ENCODE data around the gene EVI5. TPM values are rescaled to one million over a fixed set of nuclear protein-coding genes. Genes with fewer than 3 reads are reported as not detected.

EVI5 gene
- total RNA-seq, 1 experiment from 2014 or later: 23.2 TPM

DNA sequence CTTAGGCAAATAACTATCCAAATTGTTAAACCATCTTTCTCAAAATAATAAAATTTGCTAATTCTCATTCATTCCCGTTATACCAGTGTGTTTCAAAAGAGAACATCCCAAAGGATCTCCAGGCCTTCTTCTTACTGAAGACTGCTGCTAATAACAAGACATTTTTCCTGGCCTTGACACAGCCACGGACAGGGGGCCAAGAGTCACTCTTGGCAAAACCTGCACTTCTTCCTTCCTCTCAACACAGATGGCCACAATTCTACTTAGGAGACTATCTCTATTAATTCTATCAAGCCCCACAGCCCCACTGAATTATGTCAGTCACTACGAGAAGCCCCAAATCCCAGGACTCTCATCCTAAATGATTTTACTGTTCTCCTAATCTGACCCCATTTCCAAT lies 86.0 kb downstream of the EVI5 start:
- Mint-ChIP-seq H3K4me3 (ENCODE audit: unreplicated experiment) (no peak overlapping the region), H3K9me3 (ENCODE audit: unreplicated experiment) (no peaks in the 10 kb centered on the region), H3K27ac (ENCODE audit: low read depth, unreplicated experiment) (no peak overlapping the region), H3K36me3 (ENCODE audit: insufficient read depth, unreplicated experiment) (peaks cover 8% of the 10 kb centered on the region), H3K4me1 (ENCODE audit: insufficient read depth, unreplicated experiment) (no peaks in the 10 kb centered on the region), H3K27me3 (ENCODE audit: insufficient read depth, unreplicated experiment) (no peaks in the 10 kb centered on the region)
- TF ChIP-seq, protein P1, sequence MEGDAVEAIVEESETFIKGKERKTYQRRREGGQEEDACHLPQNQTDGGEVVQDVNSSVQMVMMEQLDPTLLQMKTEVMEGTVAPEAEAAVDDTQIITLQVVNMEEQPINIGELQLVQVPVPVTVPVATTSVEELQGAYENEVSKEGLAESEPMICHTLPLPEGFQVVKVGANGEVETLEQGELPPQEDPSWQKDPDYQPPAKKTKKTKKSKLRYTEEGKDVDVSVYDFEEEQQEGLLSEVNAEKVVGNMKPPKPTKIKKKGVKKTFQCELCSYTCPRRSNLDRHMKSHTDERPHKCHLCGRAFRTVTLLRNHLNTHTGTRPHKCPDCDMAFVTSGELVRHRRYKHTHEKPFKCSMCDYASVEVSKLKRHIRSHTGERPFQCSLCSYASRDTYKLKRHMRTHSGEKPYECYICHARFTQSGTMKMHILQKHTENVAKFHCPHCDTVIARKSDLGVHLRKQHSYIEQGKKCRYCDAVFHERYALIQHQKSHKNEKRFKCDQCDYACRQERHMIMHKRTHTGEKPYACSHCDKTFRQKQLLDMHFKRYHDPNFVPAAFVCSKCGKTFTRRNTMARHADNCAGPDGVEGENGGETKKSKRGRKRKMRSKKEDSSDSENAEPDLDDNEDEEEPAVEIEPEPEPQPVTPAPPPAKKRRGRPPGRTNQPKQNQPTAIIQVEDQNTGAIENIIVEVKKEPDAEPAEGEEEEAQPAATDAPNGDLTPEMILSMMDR (IDR thresholded peaks at IDR 0.05; ENCODE audit: unreplicated experiment): no peak
- intact Hi-C loops (cut with micrococcal nuclease): no loop called here
- CTCF ChIA-PET: no interaction called here
- POLR2A ChIA-PET: interaction anchor here (1.2 kb wide), 1 partner anchor 9 kb away, joined by 4 read pairs; no protein-coding TSS in a partner anchor
- no peak for DNase-seq (ENCODE audit: unreplicated experiment)
- no TSS peak for BruUV-seq (replicated peaks)

DNA sequence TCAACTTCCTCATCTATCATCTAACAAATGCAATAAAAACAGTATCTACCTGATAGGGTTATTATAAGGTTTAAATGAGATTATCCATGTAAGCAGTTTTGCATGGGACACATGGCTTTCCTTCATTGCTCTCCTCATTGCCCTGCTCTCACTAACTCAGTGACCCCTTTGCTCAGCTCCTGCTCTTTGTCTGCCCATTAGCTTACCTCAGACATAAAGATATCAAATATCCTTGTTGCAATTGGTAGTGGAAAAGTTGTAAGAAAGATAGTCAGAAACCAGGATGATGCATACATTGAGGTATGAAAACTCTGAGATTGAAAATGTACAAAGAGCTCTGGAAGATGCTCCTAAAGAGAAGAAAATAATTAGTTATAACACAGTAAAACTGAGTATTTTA lies 89.8 kb downstream of the EVI5 start:
- POLR2A ChIA-PET: interaction anchor here (0.6 kb wide), 1 partner anchor 139 kb away, joined by 3 read pairs; no protein-coding TSS in a partner anchor
- H3K4me3 Mint-ChIP-seq (ENCODE audit: unreplicated experiment): no peak overlapping the region

DNA sequence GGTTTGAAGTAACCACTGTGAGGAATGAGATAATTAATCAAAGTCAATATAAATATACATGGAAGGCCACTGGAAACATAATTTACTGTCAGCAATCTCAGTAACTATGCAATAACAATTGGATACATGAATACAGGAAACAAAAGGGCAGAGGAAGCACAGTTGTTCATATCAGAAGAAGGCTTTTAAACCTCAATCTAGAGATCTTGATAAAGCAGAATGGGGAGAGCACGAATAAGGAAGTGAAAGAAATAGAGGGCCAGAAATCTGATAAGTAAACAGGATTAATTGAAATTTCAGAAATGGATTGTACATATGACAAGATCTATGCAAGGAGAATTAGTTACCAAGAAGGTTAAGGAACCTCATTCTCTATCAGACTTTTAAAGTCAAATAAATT lies 93.0 kb downstream of the EVI5 start:
- intact Hi-C loops (cut with micrococcal nuclease): no loop called here
- Mint-ChIP-seq H3K27me3 (ENCODE audit: insufficient read depth, unreplicated experiment) (no peaks in the 10 kb centered on the region), H3K4me3 (ENCODE audit: unreplicated experiment) (no peak overlapping the region), H3K36me3 (ENCODE audit: insufficient read depth, unreplicated experiment) (peaks cover 22% of the 10 kb centered on the region), H3K9me3 (ENCODE audit: unreplicated experiment) (no peaks in the 10 kb centered on the region), H3K4me1 (ENCODE audit: insufficient read depth, unreplicated experiment) (no peaks in the 10 kb centered on the region), H3K27ac (ENCODE audit: low read depth, unreplicated experiment) (no peak overlapping the region)
- no TSS peak for BruUV-seq (replicated peaks)
- ChIA-PET POLR2A (interaction anchor here (0.6 kb wide), 1 partner anchor 1049 kb away, joined by 3 read pairs; no protein-coding TSS in a partner anchor), CTCF (interaction anchor here (0.6 kb wide), 1 partner anchor 446 kb away, joined by 3 read pairs; no protein-coding TSS in a partner anchor)
- TF ChIP-seq, protein P1 (IDR thresholded peaks at IDR 0.05; ENCODE audit: unreplicated experiment): no peak
- DNase-seq (ENCODE audit: unreplicated experiment): no peak

More for the DNA sequence above, 89.8 kb downstream of the EVI5 start:
- H3K4me1 Mint-ChIP-seq (ENCODE audit: insufficient read depth, unreplicated experiment): no peaks in the 10 kb centered on the region
- BruUV-seq (replicated peaks): no TSS peak
- intact Hi-C loops (cut with micrococcal nuclease): no loop called here
- H3K27me3 Mint-ChIP-seq (ENCODE audit: insufficient read depth, unreplicated experiment): no peaks in the 10 kb centered on the region
- no peak for DNase-seq (ENCODE audit: unreplicated experiment)
- H3K36me3 Mint-ChIP-seq (ENCODE audit: insufficient read depth, unreplicated experiment): peaks cover 12% of the 10 kb centered on the region
- H3K27ac Mint-ChIP-seq (ENCODE audit: low read depth, unreplicated experiment): no peak overlapping the region
- CTCF ChIA-PET: no interaction called here
- H3K9me3 Mint-ChIP-seq (ENCODE audit: unreplicated experiment): no peaks in the 10 kb centered on the region
- TF ChIP-seq, protein P1 (IDR thresholded peaks at IDR 0.05; ENCODE audit: unreplicated experiment): no peak

DNA sequence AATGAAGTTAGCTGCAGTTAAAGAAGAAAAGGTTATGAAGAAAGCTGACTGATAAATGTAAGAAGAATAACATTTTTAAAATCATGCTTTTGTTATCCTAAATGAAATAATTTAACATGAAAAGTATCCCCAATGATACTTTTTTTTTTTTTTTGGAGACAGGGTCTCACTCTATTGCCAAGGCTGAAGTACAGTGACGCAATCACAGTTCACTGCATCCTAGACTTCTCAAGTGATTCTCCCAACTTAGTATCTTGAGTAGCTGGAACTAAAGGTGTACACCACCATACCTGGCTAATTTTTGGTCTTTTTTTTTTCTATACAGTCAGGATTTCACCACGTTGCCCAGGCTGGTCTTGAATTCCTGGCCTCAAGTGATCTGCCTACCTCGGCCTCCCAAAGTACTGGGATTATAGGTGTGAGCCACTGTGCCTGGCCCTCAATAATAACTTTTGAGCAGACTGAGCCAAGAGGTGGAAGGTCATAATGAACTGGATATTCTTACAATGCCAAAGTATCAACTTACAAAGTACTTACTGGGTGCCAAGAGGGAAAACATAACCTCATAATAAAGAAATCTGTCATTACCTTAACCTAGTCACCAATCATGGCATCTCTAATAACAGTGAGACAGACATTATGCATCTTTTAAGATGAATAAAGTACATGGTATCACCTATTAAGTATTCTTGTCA lies 94.5 kb downstream of the EVI5 start:
- H3K27ac Mint-ChIP-seq (ENCODE audit: low read depth, unreplicated experiment): no peak overlapping the region
- H3K9me3 Mint-ChIP-seq (ENCODE audit: unreplicated experiment): no peaks in the 10 kb centered on the region
- no peak for DNase-seq (ENCODE audit: unreplicated experiment)
- no peaks in the 10 kb centered on the region for H3K27me3 Mint-ChIP-seq (ENCODE audit: insufficient read depth, unreplicated experiment)
- BruUV-seq (replicated peaks): no TSS peak
- H3K36me3 Mint-ChIP-seq (ENCODE audit: insufficient read depth, unreplicated experiment): peaks cover 22% of the 10 kb centered on the region
- CTCF ChIA-PET: interaction anchor here (0.5 to 0.6 kb wide), 3 partner anchors 7 to 253 kb away, joined by 3 read pairs; no protein-coding TSS in a partner anchor
- POLR2A ChIA-PET: interaction anchor here (0.7 to 1.9 kb wide), 2 partner anchors 9 to 14 kb away, joined by 3 to 4 read pairs; no protein-coding TSS in a partner anchor
- H3K4me1 Mint-ChIP-seq (ENCODE audit: insufficient read depth, unreplicated experiment): no peaks in the 10 kb centered on the region
- H3K4me3 Mint-ChIP-seq (ENCODE audit: unreplicated experiment): no peak overlapping the region
- intact Hi-C loops (cut with micrococcal nuclease): no loop called here
- TF ChIP-seq, protein P1 (IDR thresholded peaks at IDR 0.05; ENCODE audit: unreplicated experiment): no peak
